ENCODE results near the gene FOCAD.

DNA sequence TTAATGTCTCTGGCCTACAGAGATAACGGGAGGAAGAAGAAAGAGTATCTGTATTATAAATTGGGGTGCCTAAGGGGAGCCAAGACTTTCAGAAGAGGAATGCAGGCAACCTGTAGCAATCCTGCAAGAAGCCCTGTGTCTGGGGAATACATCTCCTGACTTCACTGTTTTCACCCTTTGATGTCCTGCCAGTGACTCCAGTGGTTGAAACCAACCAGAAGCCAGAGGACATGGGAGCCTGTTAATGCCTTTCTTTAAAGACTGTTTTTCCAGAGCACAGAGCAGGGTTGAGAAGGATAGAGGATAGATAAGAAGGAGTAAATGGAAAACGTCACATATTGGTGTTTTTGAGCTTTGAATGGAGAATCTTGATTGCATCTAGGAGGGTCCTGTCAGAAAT, 196.2 kb downstream of the FOCAD start:
- TF ChIP-seq, protein P1, sequence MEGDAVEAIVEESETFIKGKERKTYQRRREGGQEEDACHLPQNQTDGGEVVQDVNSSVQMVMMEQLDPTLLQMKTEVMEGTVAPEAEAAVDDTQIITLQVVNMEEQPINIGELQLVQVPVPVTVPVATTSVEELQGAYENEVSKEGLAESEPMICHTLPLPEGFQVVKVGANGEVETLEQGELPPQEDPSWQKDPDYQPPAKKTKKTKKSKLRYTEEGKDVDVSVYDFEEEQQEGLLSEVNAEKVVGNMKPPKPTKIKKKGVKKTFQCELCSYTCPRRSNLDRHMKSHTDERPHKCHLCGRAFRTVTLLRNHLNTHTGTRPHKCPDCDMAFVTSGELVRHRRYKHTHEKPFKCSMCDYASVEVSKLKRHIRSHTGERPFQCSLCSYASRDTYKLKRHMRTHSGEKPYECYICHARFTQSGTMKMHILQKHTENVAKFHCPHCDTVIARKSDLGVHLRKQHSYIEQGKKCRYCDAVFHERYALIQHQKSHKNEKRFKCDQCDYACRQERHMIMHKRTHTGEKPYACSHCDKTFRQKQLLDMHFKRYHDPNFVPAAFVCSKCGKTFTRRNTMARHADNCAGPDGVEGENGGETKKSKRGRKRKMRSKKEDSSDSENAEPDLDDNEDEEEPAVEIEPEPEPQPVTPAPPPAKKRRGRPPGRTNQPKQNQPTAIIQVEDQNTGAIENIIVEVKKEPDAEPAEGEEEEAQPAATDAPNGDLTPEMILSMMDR (conservative IDR thresholded peaks at IDR 0.05; ENCODE audit: low read depth, low read length): no peak
- TF ChIP-seq EZH2phosphoT487 (IDR thresholded peaks at IDR 0.05; ENCODE audit: borderline replicate concordance, low read length) (no peak), EZH2 (IDR thresholded peaks at IDR 0.05; ENCODE audit: low read length, unreplicated experiment) (no peak)

All from PC-3 (cell line).